Activated CD4-positive, alpha-beta T cell treated with anti-CD3 and anti-CD28 coated beads, Interleukin-2, amount 50 U/mL, for 1 hour (primary cell): ENCODE results near the gene TLE1.

Experiments used
- DNase-seq: peaks from one replicate; pipeline ENCODE4 v3.0.0-alpha.2; 2020

TLE1 gene

GRCh38 chr9:81686614-81687520 is 2.5 kb downstream of the TLE1 start:
- DNase-seq, result peak; percentile 8

GRCh38 chr9:81685763-81686613 is 3.4 kb downstream of the TLE1 start:
- no peak for DNase-seq

DNA sequence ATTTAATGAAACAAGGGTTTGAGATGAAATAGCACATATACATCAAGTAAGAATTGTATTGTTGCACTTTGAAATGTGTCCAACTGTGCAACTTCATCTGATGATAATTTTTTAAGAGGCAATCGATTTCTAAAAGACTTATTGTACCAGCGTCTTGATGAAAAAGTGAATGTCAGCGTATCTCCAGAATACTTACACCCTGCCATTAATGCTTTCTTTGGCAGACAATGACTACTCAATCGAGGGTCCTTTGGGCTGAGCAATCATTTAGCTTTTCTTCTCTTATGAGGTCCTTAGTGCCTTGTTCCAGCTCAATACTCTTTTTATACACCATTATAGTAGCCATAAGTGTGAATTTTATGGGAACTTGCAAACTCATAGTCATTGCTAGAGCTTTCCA is 4.7 kb downstream of the TLE1 start:
- DNase-seq, result no peak

DNA sequence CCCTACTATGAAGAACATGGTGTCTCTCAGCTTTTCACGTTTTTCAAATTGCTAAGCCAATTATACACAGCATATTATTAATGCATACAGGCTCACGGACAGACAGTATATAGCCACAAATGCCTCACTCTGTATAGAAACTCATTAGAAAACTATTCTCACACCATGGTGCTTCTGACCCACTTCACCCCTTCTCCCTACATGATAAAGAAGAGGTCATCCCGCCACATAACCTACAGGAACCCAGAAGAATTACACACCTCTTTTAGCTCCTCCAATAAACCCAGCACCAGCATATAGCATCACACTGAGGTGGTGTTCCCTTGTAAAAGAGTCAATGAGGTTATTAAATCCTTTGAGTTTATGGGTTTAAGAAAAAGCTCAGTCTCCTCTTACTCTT is 5.6 kb downstream of the TLE1 start:
- DNase-seq, result no peak

- DNase-seq, result no peak
These were observed 6.1 kb downstream of the TLE1 start for GRCh38 chr9:81683238-81683637.

DNA sequence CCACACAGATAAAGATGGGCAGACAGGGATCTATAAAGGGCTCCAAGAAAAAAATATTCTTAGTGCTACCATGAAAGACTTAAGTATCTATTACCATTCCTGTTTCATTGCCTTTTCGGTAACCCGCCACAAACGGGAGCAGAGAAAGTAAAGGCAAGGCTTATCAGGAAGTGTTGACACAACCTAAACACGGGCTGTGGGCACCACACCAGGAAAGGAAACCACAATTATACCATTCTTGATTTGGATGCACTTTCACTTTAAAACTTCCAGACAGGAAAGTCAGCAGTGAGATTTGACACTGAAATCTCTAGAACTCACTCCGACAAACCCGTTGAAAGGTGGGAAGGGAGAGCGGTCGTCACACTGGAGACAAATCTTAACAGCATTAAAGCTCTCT is 6.5 kb downstream of the TLE1 start:
- DNase-seq, result no peak

DNA sequence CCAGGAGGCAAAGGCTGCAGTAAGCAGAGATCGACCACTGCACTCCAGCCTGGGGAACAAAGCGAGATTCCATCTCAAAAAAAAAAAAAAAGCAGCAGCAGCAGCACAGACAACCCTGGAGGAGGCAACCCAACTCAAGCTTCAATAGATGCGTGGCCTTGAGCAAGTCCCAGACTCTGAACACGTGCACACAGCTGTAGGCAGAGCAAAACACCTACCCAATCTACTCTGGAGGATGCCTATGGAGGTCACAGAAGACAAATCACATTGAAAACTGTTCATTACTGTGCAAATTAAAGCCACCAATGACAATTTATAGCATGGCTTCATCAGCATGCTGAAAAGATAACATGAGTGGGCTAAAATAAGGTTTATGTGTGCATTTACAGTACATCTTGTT is 7.2 kb downstream of the TLE1 start:
- DNase-seq, result no peak

GRCh38 chr9:81680506-81680905 is 8.8 kb downstream of the TLE1 start:
- no peak for DNase-seq

GRCh38 chr9:81680006-81680405 is 9.3 kb downstream of the TLE1 start:
- DNase-seq, result no peak

DNA sequence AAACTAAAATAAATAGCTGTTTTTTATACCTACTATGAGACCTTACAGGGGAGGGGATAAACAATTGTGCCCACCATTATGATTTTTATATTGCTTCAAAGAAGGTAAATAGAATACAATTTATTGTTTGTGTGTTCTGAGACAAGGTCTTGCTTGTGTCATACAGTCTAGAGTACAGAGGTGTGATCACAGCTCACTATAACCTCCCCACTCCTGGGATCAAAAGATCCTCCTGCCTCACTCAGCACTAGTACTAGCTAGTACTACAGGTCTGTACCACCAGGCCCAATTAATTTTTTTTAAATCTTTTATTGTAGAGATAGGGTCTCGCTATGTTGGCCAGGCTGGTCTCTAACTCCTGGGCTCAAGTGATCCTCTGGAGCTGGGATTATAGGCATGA is 11.3 kb downstream of the TLE1 start:
- DNase-seq, result no peak

DNA sequence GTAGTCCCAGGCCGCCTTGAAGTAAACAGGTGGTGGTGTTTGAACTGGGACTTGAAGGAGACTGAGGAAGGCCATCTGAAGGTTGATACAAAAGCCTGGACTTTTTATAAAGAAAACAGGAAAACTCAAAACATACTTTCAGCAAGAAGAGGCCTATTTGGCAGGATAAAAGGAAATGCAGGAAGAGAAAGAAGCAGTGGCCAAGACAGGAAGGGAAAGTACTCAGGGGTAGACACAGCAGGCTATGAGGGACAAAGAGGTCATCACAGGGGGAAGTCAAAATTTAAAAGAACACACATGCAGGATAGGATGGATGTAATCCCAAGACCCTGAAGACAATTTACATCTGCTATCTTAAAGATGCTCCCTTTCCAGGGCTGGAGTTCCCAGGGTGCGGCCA is 13.0 kb downstream of the TLE1 start:
- DNase-seq, result no peak

- no peak for DNase-seq
These were observed 16.0 kb downstream of the TLE1 start for GRCh38 chr9:81673310-81673709.

DNA sequence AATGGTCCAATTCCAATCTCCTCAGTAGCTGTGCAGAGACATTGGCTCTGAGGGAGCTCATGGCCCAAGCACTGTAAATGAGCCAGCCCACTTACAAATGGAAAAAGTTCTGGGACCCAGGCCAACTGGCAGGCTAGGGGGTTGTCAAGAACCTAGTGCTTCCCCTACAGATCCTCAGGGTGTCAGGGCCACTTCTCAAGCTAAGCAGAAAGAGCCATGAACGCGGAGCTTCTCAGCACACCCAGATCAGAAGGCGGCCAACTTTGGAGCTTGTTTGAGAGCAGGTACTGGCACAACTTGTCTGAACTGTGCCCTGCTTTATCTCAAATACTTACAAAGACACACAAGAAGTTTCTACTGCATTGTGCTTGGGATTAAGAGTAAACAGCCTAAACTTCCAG is 17.5 kb downstream of the TLE1 start:
- no peak for DNase-seq

- DNase-seq, result no peak
These were observed 19.5 kb downstream of the TLE1 start for GRCh38 chr9:81669866-81670265.

DNA sequence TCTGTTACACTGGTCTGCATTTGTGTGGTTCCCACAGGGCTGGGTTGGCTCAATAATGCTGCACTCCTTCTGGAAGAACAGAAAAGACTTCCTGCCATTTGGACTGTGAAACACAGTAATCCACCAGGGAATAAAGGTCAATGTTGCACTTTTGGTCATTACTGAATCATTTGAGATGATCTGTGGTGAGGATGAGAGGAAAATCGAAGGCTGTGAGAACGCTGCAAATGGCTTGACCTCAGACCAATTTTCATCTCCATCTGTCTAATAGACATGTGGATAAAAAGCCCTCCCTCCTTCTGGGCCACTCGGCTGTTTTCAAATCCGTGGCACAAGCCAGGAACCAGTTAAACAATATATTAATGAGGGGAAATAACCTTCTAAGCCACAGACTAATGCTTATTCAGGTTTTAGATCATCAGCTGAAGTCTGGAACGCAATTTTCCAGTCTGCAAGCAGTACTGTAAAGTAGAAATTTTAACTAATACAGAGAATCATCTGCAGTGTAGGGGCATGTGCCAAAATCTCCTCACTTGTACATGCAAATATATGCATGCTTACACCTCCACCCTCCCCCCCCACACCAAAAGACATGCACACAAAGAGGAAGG is 20.2 kb downstream of the TLE1 start:
- DNase-seq, result no peak

DNA sequence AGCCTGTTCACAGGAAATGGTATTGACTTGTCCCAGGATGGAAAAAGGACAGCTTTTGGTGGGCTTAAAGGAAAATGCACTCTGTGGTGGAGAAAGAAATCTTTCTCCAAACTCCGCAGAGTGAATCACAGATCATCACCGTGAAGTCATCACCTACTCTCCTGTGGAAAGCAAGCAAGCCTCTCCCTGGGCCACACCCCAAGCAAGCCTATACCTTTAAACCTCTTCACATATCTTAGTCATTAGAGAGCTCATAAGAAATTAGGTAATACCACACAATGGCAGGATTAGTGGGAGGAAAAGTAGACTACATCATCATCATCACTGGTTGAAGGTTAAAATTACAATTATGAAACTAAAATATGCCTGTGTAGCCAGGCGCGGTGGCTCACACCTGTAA is 23.2 kb downstream of the TLE1 start:
- no peak for DNase-seq

- DNase-seq, result no peak
These were observed 23.9 kb downstream of the TLE1 start for GRCh38 chr9:81665322-81665871.

- DNase-seq, result no peak
These were observed 24.6 kb downstream of the TLE1 start for GRCh38 chr9:81664638-81665222.

- DNase-seq, result no peak
These were observed 28.0 kb downstream of the TLE1 start for GRCh38 chr9:81661339-81661738.

DNA sequence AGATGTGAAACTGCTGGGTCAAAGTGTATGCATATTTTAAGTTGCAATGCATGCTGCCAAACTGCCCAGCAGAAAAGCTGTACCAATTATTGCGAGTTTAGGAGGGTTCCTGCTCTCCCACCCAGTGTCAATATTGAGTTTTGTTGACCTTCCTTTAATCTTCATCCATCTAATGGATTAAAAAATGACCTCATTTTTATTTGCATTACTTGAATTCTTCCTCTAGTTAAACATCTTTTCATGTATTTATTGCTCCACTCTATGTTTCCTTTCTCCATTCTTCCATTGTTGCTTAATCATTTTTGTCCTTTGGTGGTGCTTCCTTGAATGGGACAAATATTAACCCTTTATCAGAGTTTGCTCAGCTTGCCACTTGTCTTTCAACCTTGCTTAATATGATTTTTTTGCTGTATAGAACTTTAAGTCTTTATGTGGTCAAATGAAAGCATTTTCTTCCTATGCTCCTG is 32.4 kb downstream of the TLE1 start:
- DNase-seq, result no peak

DNA sequence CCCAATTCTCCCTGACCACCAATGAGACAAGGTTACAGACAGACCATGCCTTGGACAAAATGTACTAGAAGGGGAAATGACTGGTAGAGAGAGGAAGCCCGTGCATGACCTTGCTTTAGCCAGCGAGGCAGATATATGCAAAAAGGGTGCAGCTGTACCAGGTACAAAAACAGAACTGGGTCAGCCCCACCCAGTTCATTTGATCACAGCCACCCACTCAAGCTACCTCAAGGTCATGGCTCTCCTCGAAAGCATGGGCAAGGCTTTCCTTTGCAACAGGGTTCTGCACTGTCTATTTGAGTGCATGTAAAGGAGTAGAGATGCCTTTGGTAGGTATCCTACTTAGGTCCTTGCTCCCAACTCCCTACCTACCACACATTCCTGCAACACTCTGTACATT is 33.3 kb downstream of the TLE1 start:
- no peak for DNase-seq

- no peak for DNase-seq
These were observed 36.1 kb downstream of the TLE1 start for GRCh38 chr9:81653240-81653639.
